Neural progenitor cell (in vitro differentiated cells): ENCODE measurements around the gene RAB20. TPM values are rescaled to one million over a fixed set of nuclear protein-coding genes. Genes with fewer than 3 reads are reported as not detected.

Experiments used
- DNase-seq: peaks from one replicate; pipeline ENCODE4 v3.0.0-alpha.2; 2016; ENCODE audit warnings: low spot score
- H2AFZ ChIP-seq: fragments of 200-600 bp; sonication (generic); replicated peaks from 2 replicates; pipeline ENCODE4 v1.6.1; 2016; ENCODE audit warnings: antibody characterized with exemption
- H3F3A ChIP-seq: fragments of 200-600 bp; sonication (generic); 2 replicates; pipeline ENCODE4 v1.6.1; 2016; ENCODE audit warnings: antibody characterized with exemption, low read depth
- H3K27ac ChIP-seq: fragments of 200-600 bp; sonication (generic); 2 replicates; pipeline ENCODE4 v1.5.1; 2016; ENCODE audit warnings: mild to moderate bottlenecking
- H3K27me3 ChIP-seq: fragments of 200-600 bp; sonication (generic); 2 replicates; pipeline ENCODE4 v1.6.1; 2016; ENCODE audit warnings: mild to moderate bottlenecking, moderate library complexity
- H3K36me3 ChIP-seq: fragments of 200-600 bp; sonication (generic); 2 replicates; pipeline ENCODE4 v1.5.1; 2016
- H3K4me1 ChIP-seq: fragments of 200-600 bp; sonication (generic); 2 replicates; pipeline ENCODE4 v1.6.1; 2016; ENCODE audit warnings: mixed run types
- H3K4me2 ChIP-seq: fragments of 200-600 bp; sonication (generic); 2 replicates; pipeline ENCODE4 v1.6.1; 2016
- H3K4me3 ChIP-seq: fragments of 200-600 bp; sonication (generic); 2 replicates; pipeline ENCODE4 v1.5.1; 2016
- H3K79me2 ChIP-seq: fragments of 200-600 bp; sonication (generic); 2 replicates; pipeline ENCODE4 v1.6.1; 2016; ENCODE audit warnings: low read depth
- H3K9ac ChIP-seq: fragments of 200-600 bp; sonication (generic); 2 replicates; pipeline ENCODE4 v1.6.1; 2016
- H3K9me3 ChIP-seq: fragments of 200-600 bp; sonication (generic); 2 replicates; pipeline ENCODE4 v1.5.1; 2016; ENCODE audit warnings: low read depth
- H4K20me1 ChIP-seq: fragments of 200-600 bp; sonication (generic); 2 replicates; pipeline ENCODE4 v1.6.1; 2016; ENCODE audit warnings: low read depth
- H3K27ac Mint-ChIP-seq: 3 replicates; pipeline ENCODE4 v1.8.0; 2021; ENCODE audit warnings: mixed read lengths
- H3K27me3 Mint-ChIP-seq: 2 replicates; pipeline ENCODE4 v1.8.0; 2022; ENCODE audit warnings: low read depth, mild to moderate bottlenecking, inconsistent platforms, moderate library complexity, mixed read lengths; ENCODE audit not compliant: insufficient read depth
- H3K36me3 Mint-ChIP-seq: 3 replicates; pipeline ENCODE4 v1.8.0; 2021; ENCODE audit warnings: mixed read lengths
- H3K4me1 Mint-ChIP-seq: 3 replicates; pipeline ENCODE4 v1.8.0; 2021; ENCODE audit warnings: mixed read lengths
- H3K4me3 Mint-ChIP-seq: 3 replicates; pipeline ENCODE4 v1.8.0; 2021; ENCODE audit warnings: mild to moderate bottlenecking, moderate library complexity, mixed read lengths
- H3K9me3 Mint-ChIP-seq: 3 replicates; pipeline ENCODE4 v1.8.0; 2020; ENCODE audit warnings: mixed read lengths
- CTCF ChIP-seq: fragments of 200-600 bp; sonication (generic); IDR thresholded peaks from 2 replicates; pipeline ENCODE4 v1.5.1; 2017; ENCODE audit warnings: antibody characterized with exemption, mild to moderate bottlenecking
- EZH2 ChIP-seq: fragments of 200-600 bp; sonication (generic); IDR thresholded peaks from 2 replicates; pipeline ENCODE4 v1.6.1; 2017; ENCODE audit warnings: antibody characterized with exemption, mild to moderate bottlenecking, moderate library complexity
- EZH2phosphoT487 ChIP-seq: fragments of 200-600 bp; sonication (generic); IDR thresholded peaks from 2 replicates; pipeline ENCODE4 v1.6.1; 2017; ENCODE audit warnings: antibody characterized with exemption
- total RNA-seq: library from RNA; depleted of rRNA; stranded (reverse); fragments of >200 nt; gene quantifications from 2 replicates; pipeline ENCODE4 v1.2.3, GENCODE V29; 2015; ENCODE audit warnings: low replicate concordance

RAB20 gene
- total RNA-seq, 1 donor from 2014 or later, result 0.58 TPM

DNA sequence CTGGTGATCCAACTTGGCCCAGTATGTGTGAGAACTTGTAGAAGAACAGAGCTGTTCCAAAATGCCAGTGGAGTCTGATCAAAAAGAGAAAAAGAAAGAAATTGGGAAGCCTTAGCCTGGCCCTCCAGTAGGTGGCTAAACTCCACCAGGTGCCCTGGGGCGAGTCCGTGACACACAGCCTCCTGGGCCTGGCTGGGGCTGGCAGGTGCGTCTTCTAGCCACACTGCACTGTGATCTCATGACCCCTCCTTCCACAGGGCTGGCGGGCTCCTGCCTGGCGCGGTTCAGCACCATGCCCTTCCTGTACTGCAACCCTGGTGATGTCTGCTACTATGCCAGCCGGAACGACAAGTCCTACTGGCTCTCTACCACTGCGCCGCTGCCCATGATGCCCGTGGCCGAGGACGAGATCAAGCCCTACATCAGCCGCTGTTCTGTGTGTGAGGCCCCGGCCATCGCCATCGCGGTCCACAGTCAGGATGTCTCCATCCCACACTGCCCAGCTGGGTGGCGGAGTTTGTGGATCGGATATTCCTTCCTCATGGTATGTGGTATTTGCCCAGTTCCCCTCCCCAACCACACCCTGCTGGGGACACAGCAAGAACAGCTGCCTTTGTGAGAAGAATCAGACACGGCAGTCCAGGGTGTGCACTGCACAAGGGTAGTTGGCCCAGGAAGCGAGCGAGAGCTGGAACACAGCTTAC is 53.7 kb downstream of the RAB20 start:
- no peak for DNase-seq
- Histone ChIP-seq H4K20me1 (peaks cover 3% of the 10 kb centered on the region), H3K27me3 (no peaks in the 10 kb centered on the region), H3K9ac (no peak overlapping the region), H3K9me3 (no peaks in the 10 kb centered on the region), H2AFZ (no peak overlapping the region), H3K79me2 (no peaks in the 10 kb centered on the region), H3F3A (no peaks in the 10 kb centered on the region), H3K27ac (no peak overlapping the region), H3K36me3 (no peaks in the 10 kb centered on the region), H3K4me2 (no peak overlapping the region), H3K4me1 (no peaks in the 10 kb centered on the region), H3K4me3 (no peak overlapping the region)
- H3K4me1 Mint-ChIP-seq, result no peaks in the 10 kb centered on the region
- H3K27ac Mint-ChIP-seq, result no peak overlapping the region
- H3K4me3 Mint-ChIP-seq, result no peak overlapping the region
- no peaks in the 10 kb centered on the region for H3K27me3 Mint-ChIP-seq
- H3K9me3 Mint-ChIP-seq, result no peaks in the 10 kb centered on the region
- TF ChIP-seq EZH2, result no peak
- TF ChIP-seq EZH2phosphoT487, result no peak
- peaks cover 26% of the 10 kb centered on the region for H3K36me3 Mint-ChIP-seq

- Histone ChIP-seq H3K4me2 (no peak overlapping the region), H3K27me3 (no peaks in the 10 kb centered on the region), H4K20me1 (peaks cover 3% of the 10 kb centered on the region), H3F3A (no peaks in the 10 kb centered on the region), H3K9me3 (no peaks in the 10 kb centered on the region), H3K36me3 (no peaks in the 10 kb centered on the region), H2AFZ (no peak overlapping the region), H3K9ac (no peak overlapping the region), H3K27ac (no peak overlapping the region), H3K4me1 (no peaks in the 10 kb centered on the region), H3K4me3 (no peak overlapping the region), H3K79me2 (no peaks in the 10 kb centered on the region)
- TF ChIP-seq EZH2phosphoT487 (no peak), CTCF (no peak), EZH2 (no peak)
- Mint-ChIP-seq H3K4me1 (no peaks in the 10 kb centered on the region), H3K4me3 (no peak overlapping the region), H3K9me3 (no peaks in the 10 kb centered on the region), H3K36me3 (peaks cover 24% of the 10 kb centered on the region), H3K27ac (peak overlapping the region; percentile 60), H3K27me3 (no peaks in the 10 kb centered on the region)
- no peak for DNase-seq
Measured at GRCh38 chr13:110506859-110507566, 54.5 kb downstream of the RAB20 start.

DNA sequence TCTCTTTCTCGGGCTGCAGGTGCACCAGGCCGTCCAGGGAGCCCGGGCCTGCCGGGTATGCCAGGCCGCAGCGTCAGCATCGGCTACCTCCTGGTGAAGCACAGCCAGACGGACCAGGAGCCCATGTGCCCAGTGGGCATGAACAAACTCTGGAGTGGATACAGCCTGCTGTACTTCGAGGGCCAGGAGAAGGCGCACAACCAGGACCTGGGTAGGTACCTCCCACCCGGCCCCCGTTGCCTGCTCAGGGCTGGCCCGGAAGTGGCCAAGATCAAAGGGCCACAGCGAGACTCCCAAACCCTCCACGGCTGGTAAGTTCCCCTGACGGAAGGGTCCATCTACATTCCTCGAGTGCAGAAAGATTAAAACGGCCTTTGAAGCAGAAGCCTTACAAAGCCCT is 55.1 kb downstream of the RAB20 start:
- Mint-ChIP-seq H3K27me3 (no peaks in the 10 kb centered on the region), H3K4me1 (no peaks in the 10 kb centered on the region), H3K9me3 (no peaks in the 10 kb centered on the region), H3K36me3 (peaks cover 30% of the 10 kb centered on the region), H3K4me3 (no peak overlapping the region), H3K27ac (no peak overlapping the region)
- H3K4me1 ChIP-seq, result no peaks in the 10 kb centered on the region
- TF ChIP-seq EZH2phosphoT487 (no peak), EZH2 (no peak), CTCF (no peak)
- H3K4me2 ChIP-seq, result no peak overlapping the region
- H4K20me1 ChIP-seq, result peaks cover 3% of the 10 kb centered on the region
- no peaks in the 10 kb centered on the region for H3K36me3 ChIP-seq
- H2AFZ ChIP-seq, result no peak overlapping the region
- H3K27me3 ChIP-seq, result no peaks in the 10 kb centered on the region
- no peak overlapping the region for H3K4me3 ChIP-seq
- DNase-seq, result no peak
- H3F3A ChIP-seq, result no peaks in the 10 kb centered on the region
- H3K9me3 ChIP-seq, result no peaks in the 10 kb centered on the region
- H3K9ac ChIP-seq, result no peak overlapping the region
- H3K27ac ChIP-seq, result no peak overlapping the region
- H3K79me2 ChIP-seq, result no peaks in the 10 kb centered on the region

- H3K9ac ChIP-seq, result no peak overlapping the region
- H3K27me3 Mint-ChIP-seq, result no peaks in the 10 kb centered on the region
- no peaks in the 10 kb centered on the region for H3K4me1 Mint-ChIP-seq
- H3F3A ChIP-seq, result no peaks in the 10 kb centered on the region
- no peak overlapping the region for H2AFZ ChIP-seq
- H4K20me1 ChIP-seq, result peaks cover 3% of the 10 kb centered on the region
- no peak for TF ChIP-seq CTCF
- H3K4me1 ChIP-seq, result no peaks in the 10 kb centered on the region
- peaks cover 33% of the 10 kb centered on the region for H3K36me3 Mint-ChIP-seq
- no peaks in the 10 kb centered on the region for H3K9me3 Mint-ChIP-seq
- no peaks in the 10 kb centered on the region for H3K79me2 ChIP-seq
- H3K27me3 ChIP-seq, result no peaks in the 10 kb centered on the region
- no peak overlapping the region for H3K27ac Mint-ChIP-seq
- no peak overlapping the region for H3K4me2 ChIP-seq
- H3K27ac ChIP-seq, result no peak overlapping the region
- H3K4me3 Mint-ChIP-seq, result no peak overlapping the region
- no peak for DNase-seq
- H3K9me3 ChIP-seq, result no peaks in the 10 kb centered on the region
- no peak overlapping the region for H3K4me3 ChIP-seq
- no peaks in the 10 kb centered on the region for H3K36me3 ChIP-seq
Measured at GRCh38 chr13:110505594-110505993, 55.9 kb downstream of the RAB20 start.
